SK-N-SH treated with all-trans-retinoic acid at 6 μM for 48 hours (cell line): ENCODE data around the gene NFIB.

Experiments used
- PATZ1 ChIP-seq: fragments of 250-450 bp; sonication (Bioruptor Pico); IDR thresholded peaks from 2 replicates; pipeline ENCODE4 v1.8.0; 2020; ENCODE audit warnings: mild to moderate bottlenecking, moderate library complexity, borderline replicate concordance
- TSHZ2 ChIP-seq: fragments of 250-450 bp; sonication (Bioruptor Pico); IDR thresholded peaks from 2 replicates; pipeline ENCODE4 v1.5.0; 2020; ENCODE audit warnings: mild to moderate bottlenecking, moderate library complexity
- ZFP3 ChIP-seq: fragments of 250-450 bp; sonication (Bioruptor Pico); IDR thresholded peaks from 2 replicates; pipeline ENCODE4 v1.5.0; 2020; ENCODE audit warnings: mild to moderate bottlenecking, moderate library complexity
- ZFP30 ChIP-seq: fragments of 450-650 bp; formaldehyde crosslinking; IDR thresholded peaks from 2 replicates; pipeline ENCODE4 v1.5.0; 2022; ENCODE audit warnings: mild to moderate bottlenecking, moderate library complexity

GRCh38 chr9:14037331-14037730 lies 276.6 kb downstream of the NFIB start:
- TF ChIP-seq ZFP30 (CRISPR knock-in tag) = no peak
- TF ChIP-seq PATZ1 (CRISPR knock-in tag) = no peak
- no peak for TF ChIP-seq ZFP3 (CRISPR knock-in tag)
- TF ChIP-seq TSHZ2 (CRISPR knock-in tag) = no peak
